Tibial nerve (tissue), 4 donors: ENCODE measurements around the gene ARHGAP6. TPM values are rescaled to one million over a fixed set of nuclear protein-coding genes. Genes with fewer than 3 reads are reported as not detected.
A peak's percentile ranks its signal among the peaks of the same experiment; 100 is the strongest.

Experiments
- DNase-seq, 2 donors: peaks; one replicate each; pipeline ENCODE4 v3.0.0-alpha.2; 2019; ENCODE audit warnings: low spot score in 2 of 2
- H3K27ac ChIP-seq, 4 donors: fragments of 200-600 bp; sonication (generic) in 3 of 4; one replicate each; pipeline ENCODE4 v1.5.1; 2017 to 2019; ENCODE audit warnings: mild to moderate bottlenecking in 1 of 4
- H3K27me3 ChIP-seq, 2 donors: fragments of 200-600 bp; sonication (generic) in 1 of 2; one replicate each; pipeline versions ENCODE4 v1.5.1 to v1.6.0; 2017 to 2019
- H3K36me3 ChIP-seq, 3 donors: fragments of 200-600 bp; sonication (generic); one replicate each; pipeline ENCODE4 v1.5.1; 2018 to 2019
- H3K4me1 ChIP-seq, 4 donors: fragments of 200-600 bp; sonication (generic) in 3 of 4; one replicate each; pipeline ENCODE4 v1.5.1; 2017 to 2019
- H3K4me3 ChIP-seq, 4 donors: fragments of 200-600 bp; sonication (generic) in 3 of 4; one replicate each; pipeline ENCODE4 v1.5.1; 2017 to 2019; ENCODE audit warnings: mild to moderate bottlenecking in 1 of 4, moderate library complexity in 1 of 4
- H3K9me3 ChIP-seq, 4 donors: fragments of 200-600 bp; sonication (generic) in 3 of 4; one replicate each; pipeline ENCODE4 v1.5.1; 2017 to 2019
- CTCF ChIP-seq, 5 experiments: fragments of 200-600 bp in 3 of 5; fragments of 450-650 bp in 2 of 5; sonication (generic) in 3 of 5; IDR thresholded peaks; one replicate each; pipeline ENCODE4 v1.5.1; 2016 to 2019; ENCODE audit warnings: antibody characterized with exemption in 5 of 5, mild to moderate bottlenecking in 3 of 5, moderate library complexity in 2 of 5
- EP300 ChIP-seq, 2 donors: sonication (generic); formaldehyde crosslinking; IDR thresholded peaks; one replicate each; pipeline ENCODE4 v1.6.1; 2017; ENCODE audit warnings: antibody characterized with exemption in 2 of 2, mild to moderate bottlenecking in 1 of 2
- POLR2A ChIP-seq, 2 donors: fragments of 450-650 bp; IDR thresholded peaks; one replicate each; pipeline ENCODE4 v1.6.1; 2017; ENCODE audit warnings: antibody characterized with exemption in 2 of 2, mild to moderate bottlenecking in 2 of 2, moderate library complexity in 2 of 2
- WGBS, 2 donors: methylation state at CpG; one replicate each; pipeline ENCODE4 v1.1.5; 2018; 5-methylcytosine and 5-hydroxymethylcytosine counted together
- total RNA-seq, 4 donors: library from RNA; depleted of rRNA; stranded (reverse); fragments of >200 nt; gene quantifications; one replicate each; pipeline ENCODE4 v1.1.0, GENCODE V29; 2016

ARHGAP6 gene
- total RNA-seq, 4 donors from 2014 or later = 16.0 to 51.9 (median 39.3) TPM

DNA sequence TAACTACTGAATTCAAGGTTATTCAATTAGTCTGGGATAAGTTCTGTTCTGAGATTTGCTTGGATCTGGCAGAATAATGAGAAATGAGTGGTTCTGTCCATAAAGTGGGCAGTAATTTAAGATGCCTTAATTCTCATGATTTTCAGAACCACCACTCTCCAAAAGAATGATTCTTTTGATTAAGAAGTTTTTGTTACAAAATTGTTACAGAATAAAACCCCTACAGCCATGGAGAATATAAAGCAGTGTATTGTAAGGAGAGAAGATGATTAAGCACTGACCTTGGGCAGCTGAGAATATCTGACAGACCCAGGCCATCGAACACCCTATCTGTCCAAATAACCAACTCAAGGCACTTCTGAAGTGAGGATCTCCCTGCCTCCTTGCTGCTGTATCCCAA is 360.1 kb downstream of the ARHGAP6 start:
- H3K4me1 ChIP-seq = no peaks in the 10 kb centered on the region
- no peaks in the 10 kb centered on the region for H3K9me3 ChIP-seq
- TF ChIP-seq CTCF (IDR thresholded peaks at IDR 0.05) = no peak
- no peak overlapping the region for H3K4me3 ChIP-seq
- no peaks in the 10 kb centered on the region for H3K27me3 ChIP-seq
- 36 to 78% methylated on average over 1 of the region's 1 CpG for WGBS, 2 donors
- no peak for DNase-seq
- H3K36me3 ChIP-seq = no peaks in the 10 kb centered on the region
- no peak overlapping the region for H3K27ac ChIP-seq

GRCh38 chrX:11304829-11305228 is 360.9 kb downstream of the ARHGAP6 start:
- WGBS, 2 donors = 80 to 82% methylated on average over 4 to 6 of the region's 6 CpGs
- Histone ChIP-seq H3K4me1 (no peaks in the 10 kb centered on the region), H3K27me3 (no peaks in the 10 kb centered on the region), H3K9me3 (no peaks in the 10 kb centered on the region), H3K36me3 (no peaks in the 10 kb centered on the region), H3K27ac (no peak overlapping the region), H3K4me3 (no peak overlapping the region)
- peak; percentile 7 to 13 for DNase-seq
- TF ChIP-seq POLR2A (IDR thresholded peaks at IDR 0.05) = no peak
- no peak for TF ChIP-seq CTCF (IDR thresholded peaks at IDR 0.05)
- no peak for TF ChIP-seq EP300 (IDR thresholded peaks at IDR 0.05)

DNA sequence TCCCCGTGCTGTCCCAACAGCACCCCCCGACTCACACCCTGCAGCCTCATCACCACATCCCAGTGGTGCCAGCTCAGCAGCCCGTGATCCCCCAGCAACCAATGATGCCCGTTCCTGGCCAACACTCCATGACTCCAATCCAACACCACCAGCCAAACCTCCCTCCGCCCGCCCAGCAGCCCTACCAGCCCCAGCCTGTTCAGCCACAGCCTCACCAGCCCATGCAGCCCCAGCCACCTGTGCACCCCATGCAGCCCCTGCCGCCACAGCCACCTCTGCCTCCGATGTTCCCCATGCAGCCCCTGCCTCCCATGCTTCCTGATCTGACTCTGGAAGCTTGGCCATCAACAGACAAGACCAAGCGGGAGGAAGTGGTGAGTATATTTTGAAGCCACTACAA is 367.1 kb downstream of the ARHGAP6 start:
- Histone ChIP-seq H3K36me3 (no peaks in the 10 kb centered on the region), H3K4me1 (no peaks in the 10 kb centered on the region), H3K27ac (no peak overlapping the region), H3K27me3 (no peaks in the 10 kb centered on the region), H3K4me3 (no peak overlapping the region), H3K9me3 (no peaks in the 10 kb centered on the region)
- DNase-seq = no peak
- WGBS, 2 donors = 90 to 96% methylated on average over 9 of the region's 9 CpGs
- TF ChIP-seq POLR2A (IDR thresholded peaks at IDR 0.05) = no peak
- no peak for TF ChIP-seq EP300 (IDR thresholded peaks at IDR 0.05)
- no peak for TF ChIP-seq CTCF (IDR thresholded peaks at IDR 0.05)

DNA sequence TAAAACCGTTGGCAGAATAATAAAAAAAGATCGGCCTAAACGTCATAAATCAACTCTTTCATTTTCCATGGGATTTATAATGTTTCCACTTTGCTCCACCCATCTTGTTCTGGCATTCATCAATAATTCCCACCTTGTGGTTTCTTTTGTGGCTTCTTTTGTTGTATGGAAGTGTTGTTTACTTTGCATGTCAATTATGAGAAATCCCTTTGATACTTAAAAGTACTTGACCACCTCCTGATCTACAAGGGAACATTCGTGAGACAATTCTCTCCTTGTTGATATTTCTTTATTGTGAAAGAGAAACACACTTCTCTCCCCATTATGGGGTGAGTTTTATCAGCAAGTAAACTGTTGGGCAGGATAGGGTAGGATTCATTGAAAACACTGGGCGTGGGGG is 369.7 kb downstream of the ARHGAP6 start:
- H3K4me1 ChIP-seq = no peaks in the 10 kb centered on the region
- WGBS, 2 donors = 43 to 50% methylated on average over 5 of the region's 5 CpGs
- no peaks in the 10 kb centered on the region for H3K9me3 ChIP-seq
- H3K27ac ChIP-seq = no peak overlapping the region
- no peak overlapping the region for H3K4me3 ChIP-seq
- DNase-seq = no peak
- no peaks in the 10 kb centered on the region for H3K36me3 ChIP-seq
- TF ChIP-seq CTCF (IDR thresholded peaks at IDR 0.05) = no peak
- TF ChIP-seq EP300 (IDR thresholded peaks at IDR 0.05) = no peak
- TF ChIP-seq POLR2A (IDR thresholded peaks at IDR 0.05) = no peak
- H3K27me3 ChIP-seq = no peaks in the 10 kb centered on the region

GRCh38 chrX:11293113-11293512 is 372.6 kb downstream of the ARHGAP6 start, which contains the start of gene AMELX:
Gene AMELX (plus strand): TSS chrX:11293413. CDS start chrX:11294789, 1,376 bp downstream.
- Histone ChIP-seq H3K27me3 (no peaks in the 10 kb centered on the region), H3K4me1 (no peaks in the 10 kb centered on the region), H3K9me3 (no peaks in the 10 kb centered on the region), H3K4me3 (no peak within 1 kb of the TSS), H3K27ac (no peak within 1 kb of the TSS), H3K36me3 (no peaks in the 10 kb centered on the region)
- no peak for TF ChIP-seq CTCF (IDR thresholded peaks at IDR 0.05)
- TF ChIP-seq POLR2A (IDR thresholded peaks at IDR 0.05) = no peak
- no peak for TF ChIP-seq EP300 (IDR thresholded peaks at IDR 0.05)
- no peak for DNase-seq
- WGBS, 2 donors = 72 to 84% methylated on average over 2 of the region's 2 CpGs
